HCT116 (cell line): Measurements from ENCODE around the gene UBE2J2.

Experiments
- EZH2 ChIP-seq: fragments of 200-600 bp; sonication (generic); IDR thresholded peaks from 2 replicates; pipeline ENCODE4 v1.6.1; 2017; ENCODE audit warnings: antibody characterized with exemption, mixed run types
- EZH2phosphoT487 ChIP-seq: fragments of 200-600 bp; IDR thresholded peaks from 2 replicates; pipeline ENCODE4 v1.6.1; 2018; ENCODE audit warnings: antibody characterized with exemption, borderline replicate concordance
- POLR2A ChIP-seq: IDR thresholded peaks from 2 replicates; pipeline ENCODE4 v1.7.0; 2011; ENCODE audit warnings: borderline replicate concordance; ENCODE audit not compliant: insufficient read depth, insufficient read length; ENCODE audit errors: extremely low read depth
- POLR2AphosphoS5 ChIP-seq: IDR thresholded peaks from 2 replicates; pipeline ENCODE4 v1.6.1; 2011; ENCODE audit warnings: mild to moderate bottlenecking, low read depth, low read length, moderate library complexity
- REST ChIP-seq: IDR thresholded peaks from 2 replicates; pipeline ENCODE4 v1.6.1; 2012; ENCODE audit warnings: low read depth
- SIN3A ChIP-seq: IDR thresholded peaks from 2 replicates; pipeline ENCODE4 v1.6.1; 2012; ENCODE audit warnings: low read depth
- SP1 ChIP-seq: IDR thresholded peaks from 2 replicates; pipeline ENCODE4 v1.6.1; 2012; ENCODE audit warnings: low read depth
- SRF ChIP-seq: IDR thresholded peaks from 2 replicates; pipeline ENCODE4 v1.6.1; 2012; ENCODE audit warnings: low read depth
- TCF7L2 ChIP-seq: IDR thresholded peaks from 2 replicates; pipeline ENCODE4 v1.7.0; 2011; ENCODE audit warnings: borderline replicate concordance, inconsistent platforms; ENCODE audit not compliant: insufficient read depth, insufficient read length; ENCODE audit errors: extremely low read depth
- ZBTB33 ChIP-seq: IDR thresholded peaks from 2 replicates; pipeline ENCODE4 v1.6.1; 2011; ENCODE audit warnings: mild to moderate bottlenecking, low read length, moderate library complexity; ENCODE audit not compliant: insufficient replicate concordance; ENCODE audit errors: extremely low read depth
- ZFX ChIP-seq: fragments of 450-650 bp; IDR thresholded peaks from 2 replicates; pipeline ENCODE4 v1.6.1; 2017
- TF ChIP-seq, protein P1 (sequence below), 3 experiments: fragments of 200-600 bp in 1 of 3; sonication (generic) in 1 of 3; IDR thresholded peaks in 2 of 3; conservative IDR thresholded peaks in 1 of 3; 2 replicates each; pipeline ENCODE4 v1.5.1; 2012 to 2017; ENCODE audit warnings: low read depth in 2 of 3, low read length in 2 of 3, antibody characterized with exemption in 1 of 3, borderline replicate concordance in 1 of 3, control low read depth in 1 of 3, mild to moderate bottlenecking in 1 of 3, mixed read lengths in 1 of 3, mixed run types in 1 of 3, moderate library complexity in 1 of 3; ENCODE audit not compliant: insufficient read depth in 1 of 3

DNA sequence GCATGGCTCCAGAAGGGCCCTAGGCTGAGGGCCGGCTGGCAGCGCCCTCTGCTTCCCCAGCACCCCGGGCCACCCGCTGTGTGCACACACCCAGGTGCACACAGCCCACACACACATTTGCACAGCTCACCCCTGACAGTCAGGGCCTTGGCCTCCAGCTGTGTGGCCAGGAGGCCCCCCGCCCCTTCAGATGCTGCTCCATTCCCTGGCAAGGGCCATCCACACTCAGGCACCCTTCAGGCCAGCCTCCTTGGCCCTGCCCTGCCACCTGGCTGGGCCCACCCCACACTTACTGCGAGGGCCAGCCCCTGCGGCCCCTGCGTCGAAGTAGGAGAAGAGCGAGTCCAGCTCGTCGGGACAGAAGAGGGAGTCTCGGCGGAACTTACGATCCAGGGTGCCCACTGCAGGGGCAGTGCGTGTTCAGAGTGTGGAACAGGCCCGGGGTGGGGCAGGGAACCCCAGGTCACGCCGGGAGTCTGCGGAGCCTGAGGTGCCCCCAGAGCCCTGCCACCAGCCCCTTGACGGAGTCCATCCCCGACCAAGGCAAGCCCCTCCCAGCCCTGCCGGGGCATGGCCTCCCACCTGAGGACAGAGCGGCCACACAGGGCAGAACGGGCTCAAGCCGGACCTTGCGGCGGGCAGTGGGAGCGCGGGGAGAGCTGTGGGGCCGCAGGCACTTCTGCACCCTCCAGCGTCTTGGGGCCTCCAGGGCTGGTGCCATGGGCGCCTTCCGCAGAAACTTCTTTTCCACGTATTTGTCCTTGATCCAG lies 21.7 kb upstream of the UBE2J2 start:
- TF ChIP-seq, protein P1, sequence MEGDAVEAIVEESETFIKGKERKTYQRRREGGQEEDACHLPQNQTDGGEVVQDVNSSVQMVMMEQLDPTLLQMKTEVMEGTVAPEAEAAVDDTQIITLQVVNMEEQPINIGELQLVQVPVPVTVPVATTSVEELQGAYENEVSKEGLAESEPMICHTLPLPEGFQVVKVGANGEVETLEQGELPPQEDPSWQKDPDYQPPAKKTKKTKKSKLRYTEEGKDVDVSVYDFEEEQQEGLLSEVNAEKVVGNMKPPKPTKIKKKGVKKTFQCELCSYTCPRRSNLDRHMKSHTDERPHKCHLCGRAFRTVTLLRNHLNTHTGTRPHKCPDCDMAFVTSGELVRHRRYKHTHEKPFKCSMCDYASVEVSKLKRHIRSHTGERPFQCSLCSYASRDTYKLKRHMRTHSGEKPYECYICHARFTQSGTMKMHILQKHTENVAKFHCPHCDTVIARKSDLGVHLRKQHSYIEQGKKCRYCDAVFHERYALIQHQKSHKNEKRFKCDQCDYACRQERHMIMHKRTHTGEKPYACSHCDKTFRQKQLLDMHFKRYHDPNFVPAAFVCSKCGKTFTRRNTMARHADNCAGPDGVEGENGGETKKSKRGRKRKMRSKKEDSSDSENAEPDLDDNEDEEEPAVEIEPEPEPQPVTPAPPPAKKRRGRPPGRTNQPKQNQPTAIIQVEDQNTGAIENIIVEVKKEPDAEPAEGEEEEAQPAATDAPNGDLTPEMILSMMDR (IDR thresholded peaks at IDR 0.05 in 2 of 3, conservative IDR thresholded peaks at IDR 0.05 in 1 of 3; ENCODE audit: borderline replicate concordance in 1 of 3, insufficient read depth in 1 of 3, low read depth in 2 of 3, low read length in 2 of 3), result no peak
- no peak for TF ChIP-seq ZBTB33
- TF ChIP-seq POLR2A, result no peak
- no peak for TF ChIP-seq ZFX
- TF ChIP-seq TCF7L2, result no peak
- TF ChIP-seq EZH2, result no peak
- no peak for TF ChIP-seq SRF
- no peak for TF ChIP-seq EZH2phosphoT487
- no peak for TF ChIP-seq SIN3A
- no peak for TF ChIP-seq SP1
- no peak for TF ChIP-seq POLR2AphosphoS5
- no peak for TF ChIP-seq REST
